ENCODE results near the gene SLC35B2. TPM values are rescaled to one million over a fixed set of nuclear protein-coding genes. Genes with fewer than 3 reads are reported as not detected.

The SLC35B2 gene
- total and polyA plus RNA-seq, 9 of the 15 experiments (the other 6 are each of a cell fraction or from before 2014, with no cell fraction given), result 14.5 to 59.1 (median 47.1) TPM

GRCh38 chr6:44257025-44257752 lies at the start of gene SLC35B2 (continued):
- TF ChIP-seq PHTF2 (CRISPR knock-in tag; IDR thresholded peaks at IDR 0.05) (no peak), FOXA1 (IDR thresholded peaks at IDR 0.05; ENCODE audit: borderline replicate concordance) (no peak), TRIM25 (IDR thresholded peaks at IDR 0.05; ENCODE audit: borderline replicate concordance) (no peak), MBD2 (IDR thresholded peaks at IDR 0.05; ENCODE audit: borderline replicate concordance, low read depth) (0 out of 2 replicates have a peak, but pooled peaks have one; percentile 12), SP2 (IDR thresholded peaks at IDR 0.05; ENCODE audit: extremely low read depth, low read depth, low read length, poor library complexity, severe bottlenecking) (peak; percentile 74), RFX1 (IDR thresholded peaks at IDR 0.05) (no peak), DEAF1 (CRISPR knock-in tag; IDR thresholded peaks at IDR 0.05) (no peak), HDGF (IDR thresholded peaks at IDR 0.05) (no peak), RB1 (IDR thresholded peaks at IDR 0.05; ENCODE audit: low read depth) (peak; percentile 95), HDAC1 (IDR thresholded peaks at IDR 0.05) (peak in 1 of 2 experiments; percentile 98; a peak in 2 of 4 replicates), ZNF134 (CRISPR knock-in tag; conservative IDR thresholded peaks at IDR 0.05) (no peak), PRMT5 (CRISPR knock-in tag; IDR thresholded peaks at IDR 0.05) (0 out of 2 replicates have a peak, but pooled peaks have one; percentile 65), NR4A1 (CRISPR knock-in tag; IDR thresholded peaks at IDR 0.05) (no peak), NR4A1 (tag; IDR thresholded peaks at IDR 0.05) (no peak), ZNF354B (CRISPR knock-in tag; IDR thresholded peaks at IDR 0.05) (no peak), POLR3G (IDR thresholded peaks at IDR 0.05; ENCODE audit: extremely low read depth, insufficient read length, insufficient replicate concordance) (no peak), ZNF174 (CRISPR knock-in tag; IDR thresholded peaks at IDR 0.05) (no peak), MYBL2 (IDR thresholded peaks at IDR 0.05; ENCODE audit: low read depth) (no peak), MYBL2 (CRISPR knock-in tag; IDR thresholded peaks at IDR 0.05; ENCODE audit: borderline replicate concordance) (no peak), CBX3 (IDR thresholded peaks at IDR 0.05; ENCODE audit: borderline replicate concordance in 1 of 2, low read length in 2 of 2) (peak in 1 of 2 experiments; percentile 39; a peak in 2 of 3 replicates), POLR3A (IDR thresholded peaks at IDR 0.05; ENCODE audit: borderline replicate concordance, extremely low read depth, insufficient read depth, insufficient read length) (no peak), SREBF1 (IDR thresholded peaks at IDR 0.05; ENCODE audit: borderline replicate concordance, low read depth, low read length) (no peak)
- TF ChIP-seq, protein P1, sequence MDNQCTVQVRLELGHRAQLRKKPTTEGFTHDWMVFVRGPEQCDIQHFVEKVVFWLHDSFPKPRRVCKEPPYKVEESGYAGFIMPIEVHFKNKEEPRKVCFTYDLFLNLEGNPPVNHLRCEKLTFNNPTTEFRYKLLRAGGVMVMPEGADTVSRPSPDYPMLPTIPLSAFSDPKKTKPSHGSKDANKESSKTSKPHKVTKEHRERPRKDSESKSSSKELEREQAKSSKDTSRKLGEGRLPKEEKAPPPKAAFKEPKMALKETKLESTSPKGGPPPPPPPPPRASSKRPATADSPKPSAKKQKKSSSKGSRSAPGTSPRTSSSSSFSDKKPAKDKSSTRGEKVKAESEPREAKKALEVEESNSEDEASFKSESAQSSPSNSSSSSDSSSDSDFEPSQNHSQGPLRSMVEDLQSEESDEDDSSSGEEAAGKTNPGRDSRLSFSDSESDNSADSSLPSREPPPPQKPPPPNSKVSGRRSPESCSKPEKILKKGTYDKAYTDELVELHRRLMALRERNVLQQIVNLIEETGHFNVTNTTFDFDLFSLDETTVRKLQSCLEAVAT (IDR thresholded peaks at IDR 0.05), result 0 out of 4 replicates have a peak, but pooled peaks of 1 of the 2 experiments have one; percentile 34

Data from K562 (cell line).